COLO829 (cell line): Measurements from ENCODE around the gene SMOC1.

Experiments
- DNase-seq: peaks from one replicate; pipeline ENCODE4 v3.0.0; 2012; ENCODE audit warnings: low spot score

The SMOC1 gene

DNA sequence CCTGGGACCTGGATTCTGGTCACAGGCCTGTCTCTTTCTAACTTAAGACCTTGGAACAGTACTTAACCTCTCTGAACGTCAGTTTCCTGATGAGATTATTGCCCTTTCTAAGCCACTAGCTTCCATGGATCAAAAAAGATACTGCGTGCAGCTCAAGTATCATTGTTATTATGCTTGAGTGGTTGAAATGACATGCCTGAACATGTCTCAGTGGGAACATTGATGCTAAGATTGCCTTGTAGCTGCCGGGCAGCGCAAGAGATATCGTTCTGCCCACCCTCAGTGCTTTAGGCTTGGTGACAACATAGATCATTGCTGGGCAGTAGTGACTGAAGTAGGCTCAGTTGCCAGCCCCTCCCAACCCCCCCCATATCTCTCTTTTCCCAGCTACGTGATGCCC is 131.9 kb downstream of the SMOC1 start:
- DNase-seq, result no peak

GRCh38 chr14:70011708-70012107 is 132.5 kb downstream of the SMOC1 start:
- no peak for DNase-seq

DNA sequence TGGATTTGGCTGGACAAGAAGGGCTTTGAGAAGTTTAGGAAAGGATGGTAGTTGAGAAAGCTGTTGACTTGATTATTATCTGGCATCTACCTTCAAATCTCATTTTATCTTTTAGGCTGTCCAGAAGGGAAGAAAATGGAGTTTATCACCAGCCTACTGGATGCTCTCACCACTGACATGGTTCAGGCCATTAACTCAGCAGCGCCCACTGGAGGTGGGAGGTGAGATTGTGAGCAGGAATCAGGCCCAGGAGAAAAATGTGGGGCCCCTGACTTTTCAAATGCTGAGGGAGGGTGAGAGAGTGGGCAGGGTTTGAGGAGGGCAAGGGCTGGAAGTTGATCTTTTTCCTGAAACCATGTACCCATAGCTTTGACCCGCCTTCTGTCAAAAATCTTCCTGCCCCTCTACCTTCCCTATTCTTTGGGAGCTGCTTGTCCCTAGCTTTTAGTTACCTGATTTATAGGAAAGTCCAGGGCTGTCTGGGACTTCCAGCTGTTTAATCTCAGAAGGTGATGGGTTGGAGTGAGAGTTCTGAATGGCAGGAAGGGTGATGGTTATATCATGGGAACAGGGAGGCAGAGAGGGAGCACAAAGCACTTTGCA is 134.2 kb downstream of the SMOC1 start:
- DNase-seq, result peak; percentile 35

DNA sequence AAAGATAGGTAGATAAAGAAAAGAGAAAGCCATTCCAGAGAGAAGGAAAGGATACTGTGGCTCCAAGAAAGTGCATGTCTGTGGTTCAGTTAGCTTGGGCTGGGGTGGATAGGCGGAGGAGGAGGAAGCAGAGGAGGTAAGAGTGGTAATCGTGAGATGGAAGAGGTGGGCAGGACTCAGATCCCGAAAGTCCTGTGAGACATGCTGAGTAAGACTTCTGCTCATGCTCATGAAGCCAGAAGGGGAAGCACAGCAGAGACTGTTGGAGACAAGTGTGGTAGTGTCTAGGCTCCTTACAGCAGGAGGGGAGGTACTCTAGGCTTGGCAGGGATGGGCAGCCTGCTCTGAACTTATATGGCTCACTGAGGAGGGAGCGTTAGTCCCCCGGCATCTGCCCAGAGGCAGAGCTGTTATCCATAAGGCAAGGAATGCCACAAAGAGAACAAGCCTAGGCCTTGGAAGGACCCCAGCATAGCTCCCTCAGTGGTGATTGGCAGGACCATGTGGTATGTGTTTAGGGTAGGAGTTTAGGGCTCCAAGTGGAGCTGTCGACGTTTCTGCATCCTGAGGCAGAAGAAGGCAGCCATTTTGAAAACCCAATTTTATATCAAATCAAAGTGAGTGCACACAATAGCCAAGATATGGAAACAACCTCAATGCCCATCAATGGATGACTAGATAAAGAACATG is 135.3 kb downstream of the SMOC1 start:
- DNase-seq, result no peak

GRCh38 chr14:70018230-70018629 is 139.0 kb downstream of the SMOC1 start:
- peak; percentile 39 for DNase-seq

DNA sequence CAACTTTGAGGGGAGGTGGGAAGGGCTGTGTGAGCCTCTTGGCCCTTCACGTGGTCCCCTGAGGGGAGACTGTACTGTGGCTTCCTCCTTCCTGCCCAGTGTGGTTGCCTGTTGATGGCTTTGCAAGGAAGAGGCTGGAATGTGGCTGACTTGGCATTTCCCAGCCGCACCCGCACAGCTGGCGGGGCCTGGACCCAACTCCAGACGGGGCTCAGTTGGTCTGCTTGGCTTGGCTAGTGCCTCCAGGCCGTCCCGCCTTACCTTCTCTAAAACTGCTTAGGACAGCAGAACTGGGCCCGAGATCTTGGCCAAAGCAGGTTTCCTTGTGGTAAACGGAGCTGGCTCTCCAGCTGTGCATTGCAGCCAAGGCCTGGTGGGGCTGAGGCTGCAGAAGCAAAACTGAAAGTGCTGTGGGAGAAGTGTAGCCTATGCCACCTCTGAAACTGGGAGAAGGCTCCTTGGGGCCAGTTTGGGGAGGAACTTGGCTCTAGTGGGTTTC is 139.5 kb downstream of the SMOC1 start:
- no peak for DNase-seq

GRCh38 chr14:70019695-70020094 is 140.5 kb downstream of the SMOC1 start:
- DNase-seq, result no peak

- no peak for DNase-seq
Observed at GRCh38 chr14:70020352-70021170, 141.3 kb downstream of the SMOC1 start.

DNA sequence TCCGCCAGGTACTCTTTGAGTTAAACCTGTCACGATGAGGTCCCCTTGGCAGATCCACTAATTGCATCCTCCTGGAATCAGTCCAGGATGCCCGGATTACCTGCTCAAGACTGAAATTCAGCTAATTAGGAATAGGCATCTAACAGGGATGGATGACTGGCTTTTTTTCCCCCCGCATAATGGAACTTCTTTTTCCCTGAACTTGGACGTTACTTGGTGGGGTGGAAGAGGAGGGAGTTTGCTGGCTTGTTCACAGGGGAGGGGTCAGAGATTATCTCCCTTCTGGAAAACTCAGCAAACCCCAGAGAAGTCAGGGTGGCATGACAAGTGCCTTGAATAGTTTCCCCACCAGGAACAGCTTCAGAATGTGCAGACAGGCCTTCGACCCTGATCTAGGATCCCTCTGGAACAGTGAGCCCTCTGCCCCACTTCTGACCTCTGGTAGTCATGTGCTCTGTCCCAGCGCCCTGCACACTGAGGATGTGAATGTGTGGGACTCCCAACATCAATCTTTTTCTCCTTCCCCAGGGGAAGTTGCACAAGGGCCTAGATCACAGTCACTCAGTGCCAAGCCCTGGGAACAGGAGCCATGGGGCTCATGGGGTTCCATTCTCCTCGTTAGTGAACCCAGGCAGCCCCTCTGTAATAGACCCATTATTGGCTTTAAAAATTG is 142.5 kb downstream of the SMOC1 start:
- DNase-seq, result no peak

DNA sequence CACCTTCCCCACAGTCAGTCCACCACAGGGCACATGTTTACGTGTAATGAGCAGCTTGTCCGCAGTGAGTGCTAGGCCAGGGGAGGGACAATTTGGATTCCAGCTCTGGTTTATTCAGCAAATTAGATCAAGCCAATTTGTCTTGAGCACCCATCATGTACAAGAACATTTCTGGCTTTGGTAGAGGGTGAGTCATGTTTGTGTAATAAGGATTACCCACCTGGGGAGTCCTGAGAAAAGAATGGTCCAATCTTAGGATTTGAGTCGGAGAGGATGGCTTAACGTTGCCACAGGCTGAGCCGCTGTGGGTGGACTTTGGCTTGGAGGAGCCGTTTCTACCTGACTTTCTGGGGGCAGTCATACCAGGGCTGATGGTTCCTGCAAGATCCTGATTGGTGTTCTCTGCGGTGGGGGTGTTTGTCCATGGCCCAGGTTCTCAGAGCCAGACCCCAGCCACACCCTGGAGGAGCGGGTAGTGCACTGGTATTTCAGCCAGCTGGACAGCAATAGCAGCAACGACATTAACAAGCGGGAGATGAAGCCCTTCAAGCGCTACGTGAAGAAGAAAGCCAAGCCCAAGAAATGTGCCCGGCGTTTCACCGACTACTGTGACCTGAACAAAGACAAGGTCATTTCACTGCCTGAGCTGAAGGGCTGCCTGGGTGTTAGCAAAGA is 143.7 kb downstream of the SMOC1 start:
- DNase-seq, result no peak

GRCh38 chr14:70023871-70024270 is 144.7 kb downstream of the SMOC1 start:
- no peak for DNase-seq

DNA sequence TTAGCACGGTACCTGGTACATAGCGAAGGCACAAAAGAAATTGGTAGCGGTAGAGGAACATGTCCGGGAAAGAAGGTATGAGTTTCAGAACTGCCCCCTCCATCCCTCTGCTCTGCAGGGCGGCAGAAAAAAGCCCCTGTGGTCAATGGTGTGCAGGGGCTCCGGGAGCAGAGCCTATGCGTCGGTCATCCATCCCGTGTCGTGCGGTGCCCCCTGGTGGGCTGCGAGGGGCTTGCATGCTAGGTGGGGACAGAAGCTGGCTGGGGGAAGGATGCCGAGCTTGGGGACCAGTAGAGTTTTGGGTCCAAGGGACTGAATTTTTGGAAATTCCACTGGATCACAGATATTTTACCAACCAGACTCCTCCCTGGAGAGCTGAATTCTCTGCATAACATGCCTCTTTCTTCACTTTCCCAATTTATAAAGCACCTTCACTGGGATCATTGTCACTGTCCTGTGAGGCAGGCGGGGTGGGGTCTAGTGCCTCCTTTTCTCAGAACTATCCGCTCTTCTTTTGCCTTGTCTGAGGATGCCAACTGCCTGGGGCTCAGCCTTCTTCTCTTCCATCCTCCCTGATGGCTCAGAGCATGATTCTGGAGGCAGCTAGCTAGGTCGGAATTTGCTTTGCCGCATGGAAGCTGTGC is 148.7 kb downstream of the SMOC1 start:
- peak; percentile 55 for DNase-seq

- DNase-seq, result no peak
Observed at GRCh38 chr14:70029296-70030132, 150.3 kb downstream of the SMOC1 start.

DNA sequence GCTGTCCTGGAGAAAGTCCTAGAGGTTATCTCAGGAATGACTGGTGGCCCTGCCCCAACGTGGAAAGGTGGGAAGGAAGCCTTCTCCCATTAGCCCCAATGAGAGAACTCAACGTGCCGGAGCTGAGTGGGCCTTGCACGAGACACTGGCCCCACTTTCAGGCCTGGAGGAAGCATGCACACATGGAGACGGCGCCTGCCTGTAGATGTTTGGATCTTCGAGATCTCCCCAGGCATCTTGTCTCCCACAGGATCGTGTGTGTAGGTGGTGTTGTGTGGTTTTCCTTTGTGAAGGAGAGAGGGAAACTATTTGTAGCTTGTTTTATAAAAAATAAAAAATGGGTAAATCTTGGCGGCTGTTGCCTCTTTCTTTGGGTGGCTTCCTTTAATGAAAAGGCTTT is 152.8 kb downstream of the SMOC1 start:
- no peak for DNase-seq

DNA sequence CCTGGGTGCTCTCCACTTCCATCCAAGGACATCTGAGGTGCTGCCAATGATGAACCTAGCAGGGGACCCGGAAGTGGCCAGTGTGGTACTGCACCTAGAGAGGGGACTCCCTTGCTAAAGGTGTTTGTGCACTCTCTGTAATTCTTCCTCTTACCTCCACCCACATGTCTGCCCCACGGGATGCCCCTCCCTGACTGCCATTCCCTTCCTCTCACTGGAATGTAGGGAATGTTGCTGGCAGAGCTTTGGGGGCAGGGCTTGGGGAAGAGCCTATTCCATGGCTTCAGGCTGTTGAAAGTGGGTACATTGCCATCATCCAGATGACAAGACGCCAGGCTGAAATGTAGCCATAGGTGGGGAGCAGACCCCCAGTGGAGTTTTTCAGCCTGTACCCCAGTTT is 153.2 kb downstream of the SMOC1 start:
- no peak for DNase-seq

- DNase-seq, result no peak
Observed at GRCh38 chr14:70033116-70033515, 153.9 kb downstream of the SMOC1 start.

- DNase-seq, result no peak
Observed at GRCh38 chr14:70033561-70033960, 154.3 kb downstream of the SMOC1 start.

DNA sequence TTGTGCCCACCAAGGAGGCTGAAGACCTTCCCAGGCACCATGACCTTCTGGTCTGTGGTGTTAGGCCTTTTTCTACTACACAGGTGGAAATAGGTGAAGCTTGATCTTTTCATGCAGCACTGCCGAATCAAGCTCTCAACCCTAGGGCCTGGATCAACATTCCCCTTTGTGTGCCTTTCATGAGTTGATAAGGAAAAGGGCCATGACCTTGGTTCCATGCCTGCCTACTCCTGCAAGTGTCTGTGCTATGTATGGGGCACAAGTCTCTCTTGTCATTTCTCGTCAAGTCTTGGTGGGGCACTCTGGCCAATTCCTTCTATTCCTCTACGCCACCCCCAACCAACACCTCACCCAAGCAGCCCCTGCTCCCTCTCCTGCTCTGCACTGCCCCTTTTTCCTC is 155.0 kb downstream of the SMOC1 start:
- no peak for DNase-seq

- no peak for DNase-seq
Observed at GRCh38 chr14:70036665-70037064, 157.4 kb downstream of the SMOC1 start.

DNA sequence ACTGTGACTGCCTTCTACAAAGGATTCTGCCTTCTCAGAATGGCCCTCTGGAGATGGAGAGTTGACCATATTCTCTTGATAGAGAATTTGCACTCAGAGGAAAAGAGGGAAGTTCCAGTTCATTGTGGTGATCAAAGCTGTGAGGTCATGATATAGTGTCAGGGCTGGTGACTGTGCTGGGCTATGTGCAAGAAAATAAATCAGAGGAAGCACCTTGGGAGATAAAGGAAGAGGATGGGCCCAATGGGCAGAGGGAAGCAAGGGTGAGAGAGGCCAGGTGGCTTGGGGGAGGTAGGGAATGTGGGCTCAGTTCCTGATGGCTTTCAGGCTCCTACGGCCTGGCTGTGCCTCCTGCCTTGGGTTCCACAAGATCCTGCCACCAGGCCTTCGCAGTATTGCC is 163.8 kb downstream of the SMOC1 start:
- no peak for DNase-seq
